OCI-LY3 (cell line): ENCODE data around the gene HNRNPLL.

ENCODE experiments used
- H2AFZ ChIP-seq: fragments of 200-600, 300-600 bp; shearing (Covaris generic); 2 replicates; pipeline ENCODE4 v1.6.0; 2014; ENCODE audit warnings: antibody characterized with exemption, low read depth, low read length
- H3K27ac ChIP-seq: fragments of 200-600, 300-600 bp; sonication (generic); 2 replicates; pipeline ENCODE4 v1.5.1; 2014; ENCODE audit warnings: mild to moderate bottlenecking, low read length, moderate library complexity, mixed read lengths
- H3K27me3 ChIP-seq: fragments of 200-600, 300-600 bp; sonication (generic); 2 replicates; pipeline ENCODE4 v1.6.1; 2014; ENCODE audit warnings: low read depth, low read length, mixed read lengths
- H3K36me3 ChIP-seq: fragments of 200-600, 300-600 bp; sonication (generic); replicated peaks from 2 replicates; pipeline ENCODE3; 2014; ENCODE audit warnings: low read depth, low read length, mixed read lengths
- H3K4me1 ChIP-seq: fragments of 300-600, 200-600 bp; sonication (generic); 2 replicates; pipeline ENCODE4 v1.6.1; 2014; ENCODE audit warnings: low read length, mixed read lengths
- H3K4me2 ChIP-seq: fragments of 200-600, 300-600 bp; sonication (generic); 2 replicates; pipeline ENCODE4 v1.6.1; 2014; ENCODE audit warnings: low read length, mixed read lengths
- H3K4me3 ChIP-seq: fragments of 300-600, 200-600 bp; sonication (generic); 2 replicates; pipeline ENCODE4 v1.5.1; 2014; ENCODE audit warnings: antibody characterized with exemption, mild to moderate bottlenecking, low read length, moderate library complexity
- H3K79me2 ChIP-seq: fragments of 300-600, 200-600 bp; shearing (Covaris generic); 2 replicates; pipeline ENCODE4 v1.6.1; 2014; ENCODE audit warnings: mild to moderate bottlenecking, low read length, mixed read lengths
- H3K9ac ChIP-seq: fragments of 300-600, 200-600 bp; shearing (Covaris generic); 2 replicates; pipeline ENCODE4 v1.6.0; 2014; ENCODE audit warnings: mild to moderate bottlenecking, low read length, moderate library complexity
- H3K9me3 ChIP-seq: fragments of 200-600, 300-600 bp; shearing (Covaris generic); 2 replicates; pipeline ENCODE4 v1.6.1; 2014; ENCODE audit warnings: low read length, mixed read lengths; ENCODE audit not compliant: insufficient read depth
- H4K20me1 ChIP-seq: fragments of 200-600, 300-600 bp; sonication (generic); 2 replicates; pipeline ENCODE4 v1.6.1; 2016; ENCODE audit warnings: low read length, mixed read lengths; ENCODE audit not compliant: insufficient read depth
- CTCF ChIP-seq: fragments of 200-600, 300-600 bp; sonication (generic); IDR thresholded peaks from 2 replicates; pipeline ENCODE4 v1.5.1; 2014; ENCODE audit warnings: antibody characterized with exemption, low read length, low read depth
- EZH2phosphoT487 ChIP-seq: fragments of 200-600 bp; shearing (Covaris generic); IDR thresholded peaks from 2 replicates; pipeline ENCODE4 v1.6.1; 2018; ENCODE audit warnings: antibody characterized with exemption, mixed run types, low read depth

HNRNPLL gene

GRCh38 chr2:38602732-38603401, at the start of gene HNRNPLL:
Gene HNRNPLL, minus strand, starts transcription at chr2:38602928. Its CDS starts 302 bp downstream, at chr2:38602626.
- Histone ChIP-seq H3K27ac (peak within 1 kb of the TSS; percentile 63), H3K36me3 (no peaks in the 10 kb centered on the region), H4K20me1 (peaks cover 31% of the 10 kb centered on the region), H3K4me3 (peak within 1 kb of the TSS; percentile 95), H3K9ac (peak within 1 kb of the TSS; percentile 94), H3K4me1 (peaks cover 30% of the 10 kb centered on the region), H3K4me2 (peak within 1 kb of the TSS; percentile 88), H2AFZ (peak within 1 kb of the TSS; percentile 88), H3K79me2 (peaks cover 49% of the 10 kb centered on the region), H3K27me3 (peaks cover 11% of the 10 kb centered on the region), H3K9me3 (no peaks in the 10 kb centered on the region)
- TF ChIP-seq CTCF (no peak), EZH2phosphoT487 (no peak)

GRCh38 chr2:38650717-38651116, 48.0 kb upstream of the HNRNPLL start:
- Histone ChIP-seq H3K36me3 (no peaks in the 10 kb centered on the region), H2AFZ (no peak overlapping the region), H3K4me3 (no peak overlapping the region), H3K4me2 (no peak overlapping the region), H3K27ac (no peak overlapping the region), H3K27me3 (peaks cover 4% of the 10 kb centered on the region; the same call in 1 of the 2 replicates), H3K9me3 (no peaks in the 10 kb centered on the region), H4K20me1 (no peaks in the 10 kb centered on the region), H3K9ac (no peak overlapping the region), H3K4me1 (peaks cover 28% of the 10 kb centered on the region), H3K79me2 (no peaks in the 10 kb centered on the region)
- TF ChIP-seq EZH2phosphoT487 = no peak
- no peak for TF ChIP-seq CTCF

GRCh38 chr2:38650012-38650411, 47.3 kb upstream of the HNRNPLL start:
- Histone ChIP-seq H3K4me1 (peaks cover 28% of the 10 kb centered on the region), H3K27ac (no peak overlapping the region), H3K9ac (no peak overlapping the region), H3K9me3 (no peaks in the 10 kb centered on the region), H3K4me2 (no peak overlapping the region), H3K27me3 (peaks cover 4% of the 10 kb centered on the region; the same call in 1 of the 2 replicates), H3K79me2 (no peaks in the 10 kb centered on the region), H2AFZ (no peak overlapping the region), H4K20me1 (no peaks in the 10 kb centered on the region), H3K4me3 (no peak overlapping the region), H3K36me3 (no peaks in the 10 kb centered on the region)
- TF ChIP-seq EZH2phosphoT487 (no peak), CTCF (no peak)

- Histone ChIP-seq H4K20me1 (no peaks in the 10 kb centered on the region), H3K27me3 (peaks cover 4% of the 10 kb centered on the region; the same call in 1 of the 2 replicates), H3K27ac (no peak overlapping the region), H2AFZ (no peak overlapping the region), H3K79me2 (no peaks in the 10 kb centered on the region), H3K4me3 (no peak overlapping the region), H3K9ac (no peak overlapping the region), H3K4me2 (no peak overlapping the region), H3K36me3 (no peaks in the 10 kb centered on the region), H3K4me1 (peaks cover 28% of the 10 kb centered on the region), H3K9me3 (no peaks in the 10 kb centered on the region)
- no peak for TF ChIP-seq EZH2phosphoT487
- no peak for TF ChIP-seq CTCF
Observed at GRCh38 chr2:38649176-38649728, 46.5 kb upstream of the HNRNPLL start.
